Heart left ventricle (tissue), 16 donors: ENCODE measurements around the gene SAP30. TPM values are rescaled to one million over a fixed set of nuclear protein-coding genes. Genes with fewer than 3 reads are reported as not detected.

Experiments
- ATAC-seq, 4 donors: fragments of 200-7000 bp; cut with Tn5 transposase; one replicate each; pipeline ENCODE4 v1.9.1; 2020 to 2022; ENCODE audit warnings: moderate library complexity in 4 of 4, mild to moderate bottlenecking in 3 of 4, moderate number of reproducible peaks in 1 of 4
- DNase-seq, 5 donors: peaks; one replicate each; pipeline ENCODE4 v3.0.0-alpha.2; 2020
- H3K27ac ChIP-seq, 12 donors: fragments of 200-600 bp; sonication (generic) in 4 of 12; one replicate each; pipeline versions ENCODE4 v1.5.0 to v1.8.0; 2016 to 2022; ENCODE audit warnings: mild to moderate bottlenecking in 2 of 12
- H3K27me3 ChIP-seq, 9 donors: fragments of 200-600 bp; sonication (generic) in 2 of 9; one replicate each; pipeline versions ENCODE4 v1.5.1 to v1.8.0; 2016 to 2022; ENCODE audit warnings: mild to moderate bottlenecking in 3 of 9
- H3K36me3 ChIP-seq, 9 donors: fragments of 200-600 bp; sonication (generic) in 2 of 9; one replicate each; pipeline versions ENCODE4 v1.5.0 to v1.8.0; 2018 to 2022; ENCODE audit warnings: mild to moderate bottlenecking in 2 of 9
- H3K4me1 ChIP-seq, 12 donors: fragments of 200-600 bp; sonication (generic) in 4 of 12; one replicate each; pipeline versions ENCODE4 v1.5.0 to v1.8.0; 2016 to 2022; ENCODE audit warnings: mild to moderate bottlenecking in 3 of 12
- H3K4me3 ChIP-seq, 12 donors: fragments of 200-600 bp; sonication (generic) in 4 of 12; one replicate each; pipeline versions ENCODE4 v1.5.0 to v1.8.0; 2017 to 2022; ENCODE audit warnings: mild to moderate bottlenecking in 9 of 12, moderate library complexity in 4 of 12
- H3K9me3 ChIP-seq, 12 donors: fragments of 200-600 bp; sonication (generic) in 4 of 12; one replicate each; pipeline versions ENCODE4 v1.5.0 to v1.8.0; 2016 to 2022; ENCODE audit warnings: mild to moderate bottlenecking in 1 of 12
- POLR2A ChIP-seq, 2 donors: fragments of 450-650 bp; IDR thresholded peaks; one replicate each; pipeline ENCODE4 v1.6.1; 2017; ENCODE audit warnings: antibody characterized with exemption in 2 of 2, mild to moderate bottlenecking in 2 of 2, moderate library complexity in 2 of 2
- WGBS, 4 donors: extraction: QIAGEN DNeasy Blood & Tissue Kit in 2 of 4; methylation state at CpG; one replicate each; pipeline versions ENCODE4 v1.1.5 to v1.1.7; 2013 to 2018; 5-methylcytosine and 5-hydroxymethylcytosine counted together
- intact Hi-C, 10 donors: fragments of 100-400 bp; cut with DNase I; formaldehyde crosslinking; loops; one replicate each; pipeline versions ENCODE4 v1.11.1 to v1.14.2; 2022
- polyA plus RNA-seq, 2 donors: library from polyadenylated mRNA; stranded (reverse); fragments of 200-250 nt; gene quantifications; one replicate each; pipeline ENCODE4 v1.2.3, GENCODE V29; 2013
- total RNA-seq, 9 donors: library from RNA; depleted of rRNA in 2 of 9; stranded (reverse); fragments of >200 nt in 2 of 9; fragmentation: NEBNext Ultra II Directional in 3 of 9; extraction: Animal tissue kit (Norgen Biotek cat#: 25700) in 3 of 9; gene quantifications; one replicate each; pipeline versions ENCODE4 v1.1.0 to v1.2.4, GENCODE V29; 2016 to 2023
- TF ChIP-seq, protein P1 (sequence below), 12 donors: fragments of 200-600 bp; sonication (generic) in 4 of 12; IDR thresholded peaks; one replicate each; pipeline versions ENCODE4 v1.5.0 to v1.8.0; 2018 to 2022; ENCODE audit warnings: antibody characterized with exemption in 12 of 12, mild to moderate bottlenecking in 5 of 12
- donor health status: ischemic (EF 13 %, LVEDD 7.1; RV severe dilation, severe dysfunction).
- donor health status: healthy with polysubstance abuse.
- donor health status: DM: no; HTN: yes; CAD: no.
- donor health status: DM: no; HTN: no; CAD: no.
- donor health status: ischemic (EF 25% LVEDD 6.9; RV normal size, moderate dysfunction).
- donor health status: ischemic (EF 25% LVEDD 5.7; RV mildly dilated, moderate dysfunction).
- donor health status: healthy.
- donor health status: DM: yes; HTN: yes; CAD: no.
- donor health status: ischemic (EF 35%, LVEDD 5.7; RV mildly dilated, moderate dysfunction).
- donor health status: nonischemic (EF 11% LVEDD 7.7; RV severe dilation, severe dysfunction).
- donor health status: DM: yes; HTN: yes; CAD: no.
- donor health status: PGD.
- donor health status: ischemic (EF 29% LVEDD 5.4; RV normal size, mild dysfunction).
- donor health status: nonischemic (EF 23%, LVEDD 6.1; RV moderate dilation, normal function).

The SAP30 gene
- total and polyA plus RNA-seq, 11 donors = 9.8 to 29.1 (median 15.1) TPM

DNA sequence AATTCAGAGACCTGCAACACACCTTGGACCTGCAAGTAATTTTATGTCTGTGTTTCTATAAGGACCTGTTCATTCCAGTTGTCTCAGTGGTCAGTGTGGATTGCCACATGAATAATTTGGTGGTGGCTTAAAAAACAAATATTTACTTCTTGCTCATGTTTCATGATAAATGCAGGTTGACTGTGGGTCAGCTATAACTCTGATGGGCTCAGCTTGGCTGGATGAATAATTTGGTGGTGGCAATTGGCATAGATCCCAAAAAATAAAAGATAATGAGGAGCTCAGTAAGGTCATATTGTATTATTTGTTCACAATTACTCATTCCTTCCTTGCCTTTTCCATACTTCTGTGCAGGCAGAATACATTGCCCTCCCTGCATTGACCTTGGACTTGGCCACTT, 47.1 kb downstream of the SAP30 start:
- Histone ChIP-seq H3K9me3 (no peaks in the 10 kb centered on the region), H3K4me3 (no peak overlapping the region), H3K27ac (no peak overlapping the region), H3K36me3 (no peaks in the 10 kb centered on the region), H3K27me3 (no peaks in the 10 kb centered on the region), H3K4me1 (peaks cover 0 to 30% (median 0%) of the 10 kb centered on the region in 12 donors)
- no peak for TF ChIP-seq POLR2A (IDR thresholded peaks at IDR 0.05)
- TF ChIP-seq, protein P1, sequence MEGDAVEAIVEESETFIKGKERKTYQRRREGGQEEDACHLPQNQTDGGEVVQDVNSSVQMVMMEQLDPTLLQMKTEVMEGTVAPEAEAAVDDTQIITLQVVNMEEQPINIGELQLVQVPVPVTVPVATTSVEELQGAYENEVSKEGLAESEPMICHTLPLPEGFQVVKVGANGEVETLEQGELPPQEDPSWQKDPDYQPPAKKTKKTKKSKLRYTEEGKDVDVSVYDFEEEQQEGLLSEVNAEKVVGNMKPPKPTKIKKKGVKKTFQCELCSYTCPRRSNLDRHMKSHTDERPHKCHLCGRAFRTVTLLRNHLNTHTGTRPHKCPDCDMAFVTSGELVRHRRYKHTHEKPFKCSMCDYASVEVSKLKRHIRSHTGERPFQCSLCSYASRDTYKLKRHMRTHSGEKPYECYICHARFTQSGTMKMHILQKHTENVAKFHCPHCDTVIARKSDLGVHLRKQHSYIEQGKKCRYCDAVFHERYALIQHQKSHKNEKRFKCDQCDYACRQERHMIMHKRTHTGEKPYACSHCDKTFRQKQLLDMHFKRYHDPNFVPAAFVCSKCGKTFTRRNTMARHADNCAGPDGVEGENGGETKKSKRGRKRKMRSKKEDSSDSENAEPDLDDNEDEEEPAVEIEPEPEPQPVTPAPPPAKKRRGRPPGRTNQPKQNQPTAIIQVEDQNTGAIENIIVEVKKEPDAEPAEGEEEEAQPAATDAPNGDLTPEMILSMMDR (IDR thresholded peaks at IDR 0.05) = no peak
- DNase-seq (no peak), ATAC-seq (no peak)
- intact Hi-C loops = loop anchor here in 9 of 10 donors (1.0 to 10.0 kb wide), 13 partner anchors 46 to 413 kb away; partner anchors contain the start of gene SAP30 (in 2 of the 9)

DNA sequence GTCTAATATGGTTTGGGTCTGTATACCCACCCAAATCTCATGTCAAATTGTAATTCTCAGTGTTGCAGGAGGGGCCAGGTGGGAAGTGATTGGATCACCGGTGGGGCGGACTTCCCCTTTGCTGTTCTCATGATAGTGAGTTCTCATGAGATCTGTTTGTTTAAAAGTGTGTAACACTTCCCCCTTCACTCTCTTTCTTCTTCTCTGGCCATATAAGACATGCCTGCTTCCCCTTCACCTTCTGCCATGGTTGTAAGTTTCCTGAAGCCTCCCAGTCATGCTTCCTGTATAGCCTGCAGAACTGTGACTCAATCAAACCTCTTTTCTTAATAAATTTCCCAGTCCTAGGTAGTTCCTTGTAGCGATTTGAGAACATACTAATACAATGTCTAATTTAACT, 47.9 kb downstream of the SAP30 start:
- intact Hi-C loops = loop anchor here in 7 of 10 donors (2.0 to 10.0 kb wide), 8 partner anchors 46 to 414 kb away; partner anchors contain the start of gene SAP30 (in 2 of the 7)
- no peak for DNase-seq
- no peak for ATAC-seq
- Histone ChIP-seq H3K27ac (no peak overlapping the region), H3K4me1 (peaks cover 0 to 22% (median 0%) of the 10 kb centered on the region in 12 donors), H3K4me3 (no peak overlapping the region), H3K9me3 (no peaks in the 10 kb centered on the region), H3K36me3 (no peaks in the 10 kb centered on the region), H3K27me3 (no peaks in the 10 kb centered on the region)
- no peak for TF ChIP-seq POLR2A (IDR thresholded peaks at IDR 0.05)
- TF ChIP-seq, protein P1 (IDR thresholded peaks at IDR 0.05) = no peak
- 70 to 78% (median 75%) methylated on average over 3 of the region's 3 CpGs for WGBS, 4 donors

DNA sequence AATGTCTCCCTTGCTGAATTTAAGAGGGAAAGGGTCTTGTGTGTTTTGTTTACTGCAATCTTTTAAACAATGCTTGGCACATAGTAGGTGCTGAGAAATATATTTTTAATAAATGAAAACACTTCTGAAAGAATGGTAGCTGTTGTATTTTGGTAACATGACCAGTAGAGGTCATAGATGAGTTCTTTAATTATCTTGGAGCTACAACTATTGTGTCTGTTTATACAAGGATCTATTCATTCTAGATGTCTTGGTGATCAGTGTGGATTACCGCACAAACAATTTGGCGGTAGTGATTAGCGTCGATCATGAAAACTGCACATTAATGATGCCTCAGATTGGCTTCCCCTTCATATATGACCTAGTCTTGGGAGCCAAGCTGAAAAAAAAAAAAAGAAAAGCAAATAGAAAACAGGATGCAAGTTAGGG, 49.6 kb downstream of the SAP30 start:
- Histone ChIP-seq H3K36me3 (no peaks in the 10 kb centered on the region), H3K27me3 (no peaks in the 10 kb centered on the region), H3K27ac (no peak overlapping the region), H3K4me1 (peaks cover 0 to 8% (median 2%) of the 10 kb centered on the region in 12 donors), H3K9me3 (no peaks in the 10 kb centered on the region), H3K4me3 (peak overlapping the region in 3 of 12 donors; percentile 10 to 25 (median 22))
- 12 to 29% (median 24%) methylated on average over 4 of the region's 4 CpGs for WGBS, 4 donors
- DNase-seq = no peak
- ATAC-seq = peak in 2 of 4 donors; percentile 44 to 56
- intact Hi-C loops = loop anchor here in 8 of 10 donors (1.0 to 10.0 kb wide), 5 partner anchors 72 to 737 kb away; no protein-coding TSS in a partner anchor
- TF ChIP-seq, protein P1 (IDR thresholded peaks at IDR 0.05) = peak; percentile 25 to 68 (median 54)
- TF ChIP-seq POLR2A (IDR thresholded peaks at IDR 0.05) = no peak

DNA sequence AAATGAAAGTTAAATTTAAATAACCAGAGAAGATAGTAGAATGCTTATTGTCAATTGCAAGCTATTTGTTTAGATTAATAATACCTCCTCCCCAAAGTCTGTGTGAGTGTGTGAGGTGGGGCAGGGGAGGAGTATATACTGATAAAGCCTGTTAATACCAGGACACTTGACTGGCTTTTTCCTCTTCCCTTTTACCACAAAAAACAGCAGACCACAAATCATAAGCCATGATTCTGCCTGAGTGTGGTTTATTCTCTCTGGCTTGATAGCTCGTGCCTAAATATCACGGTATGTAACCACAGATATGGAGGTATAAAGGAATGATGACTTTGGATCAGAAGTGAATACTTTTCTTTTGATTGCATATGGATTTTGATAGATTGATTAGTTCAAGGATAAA, 50.0 kb downstream of the SAP30 start:
- no peak for TF ChIP-seq POLR2A (IDR thresholded peaks at IDR 0.05)
- TF ChIP-seq, protein P1 (IDR thresholded peaks at IDR 0.05) = no peak
- Histone ChIP-seq H3K9me3 (no peaks in the 10 kb centered on the region), H3K36me3 (no peaks in the 10 kb centered on the region), H3K4me1 (peaks cover 0 to 8% (median 4%) of the 10 kb centered on the region in 12 donors), H3K27ac (no peak overlapping the region), H3K4me3 (peak overlapping the region in 3 of 12 donors; percentile 10 to 25 (median 22)), H3K27me3 (no peaks in the 10 kb centered on the region)
- 84 to 95% (median 93%) methylated on average over 2 of the region's 2 CpGs for WGBS, 4 donors
- ATAC-seq (no peak), DNase-seq (no peak)
- intact Hi-C loops = loop anchor here in 9 of 10 donors (1.0 to 10.0 kb wide), 5 partner anchors 72 to 736 kb away; no protein-coding TSS in a partner anchor
